IPS-11a (cell line): ENCODE results near the gene ALK.

Experiments used
- H3K4me3 ChIP-seq: one replicate; pipeline ENCODE4 v1.5.1; 2013; ENCODE audit warnings: low read depth, low read length, control low read depth

Gene ALK

GRCh38 chr2:29504746-29505145, 416.6 kb downstream of the ALK start:
- H3K4me3 ChIP-seq = no peak overlapping the region

GRCh38 chr2:29502460-29502911, 418.9 kb downstream of the ALK start:
- H3K4me3 ChIP-seq = no peak overlapping the region

- H3K4me3 ChIP-seq = no peak overlapping the region
Observed at GRCh38 chr2:29497375-29497774, 424.0 kb downstream of the ALK start.

- H3K4me3 ChIP-seq = no peak overlapping the region
Observed at GRCh38 chr2:29496198-29496597, 425.2 kb downstream of the ALK start.

GRCh38 chr2:29495536-29496060, 425.8 kb downstream of the ALK start:
- H3K4me3 ChIP-seq = no peak overlapping the region

- no peak overlapping the region for H3K4me3 ChIP-seq
Observed at GRCh38 chr2:29495068-29495467, 426.3 kb downstream of the ALK start.

GRCh38 chr2:29492701-29493100, 428.7 kb downstream of the ALK start:
- no peak overlapping the region for H3K4me3 ChIP-seq

- H3K4me3 ChIP-seq = no peak overlapping the region
Observed at GRCh38 chr2:29490045-29490444, 431.3 kb downstream of the ALK start.

- no peak overlapping the region for H3K4me3 ChIP-seq
Observed at GRCh38 chr2:29489568-29489967, 431.8 kb downstream of the ALK start.

GRCh38 chr2:29487967-29488555, 433.3 kb downstream of the ALK start:
- H3K4me3 ChIP-seq = no peak overlapping the region

- H3K4me3 ChIP-seq = no peak overlapping the region
Observed at GRCh38 chr2:29485631-29486030, 435.8 kb downstream of the ALK start.

GRCh38 chr2:29485117-29485516, 436.3 kb downstream of the ALK start:
- H3K4me3 ChIP-seq = no peak overlapping the region

GRCh38 chr2:29482867-29483266, 438.5 kb downstream of the ALK start:
- no peak overlapping the region for H3K4me3 ChIP-seq

- H3K4me3 ChIP-seq = no peak overlapping the region
Observed at GRCh38 chr2:29482348-29482747, 439.0 kb downstream of the ALK start.

- H3K4me3 ChIP-seq = no peak overlapping the region
Observed at GRCh38 chr2:29481313-29481712, 440.1 kb downstream of the ALK start.

- H3K4me3 ChIP-seq = no peak overlapping the region
Observed at GRCh38 chr2:29480426-29480825, 441.0 kb downstream of the ALK start.

- no peak overlapping the region for H3K4me3 ChIP-seq
Observed at GRCh38 chr2:29479401-29479800, 442.0 kb downstream of the ALK start.

- no peak overlapping the region for H3K4me3 ChIP-seq
Observed at GRCh38 chr2:29478641-29479040, 442.7 kb downstream of the ALK start.

- H3K4me3 ChIP-seq = no peak overlapping the region
Observed at GRCh38 chr2:29477186-29477585, 444.2 kb downstream of the ALK start.

GRCh38 chr2:29475499-29475898, 445.9 kb downstream of the ALK start:
- no peak overlapping the region for H3K4me3 ChIP-seq

GRCh38 chr2:29469961-29470360, 451.4 kb downstream of the ALK start:
- no peak overlapping the region for H3K4me3 ChIP-seq

- no peak overlapping the region for H3K4me3 ChIP-seq
Observed at GRCh38 chr2:29469516-29469915, 451.9 kb downstream of the ALK start.
